GM12873 (cell line): ENCODE measurements around the gene ATG7.

Source experiments
- TF ChIP-seq, protein P1 (sequence below): IDR thresholded peaks from 2 replicates; pipeline ENCODE4 v1.5.1; 2012; ENCODE audit warnings: low read depth, mild to moderate bottlenecking, moderate library complexity, low read length, control low read depth; ENCODE audit not compliant: insufficient read depth; ENCODE audit errors: missing control alignments

ATG7 gene

DNA sequence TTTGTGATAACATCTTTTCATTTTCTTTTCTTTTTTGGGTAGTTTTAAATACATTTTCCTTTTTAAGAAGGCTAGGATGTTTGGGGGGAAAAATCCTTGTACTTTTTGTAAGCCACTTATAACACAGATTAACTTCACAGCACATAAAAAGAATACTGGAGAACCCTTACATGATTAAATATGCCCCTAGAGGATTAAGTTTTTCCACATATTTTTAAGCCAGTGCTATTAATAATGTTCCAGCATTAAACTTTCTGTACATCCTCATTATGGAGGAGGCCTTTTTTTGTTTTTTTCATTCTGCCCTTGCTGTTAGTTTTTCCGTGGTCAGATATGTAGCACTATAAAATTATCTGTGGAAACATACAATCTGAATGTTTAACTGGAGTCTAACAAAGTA is 147.9 kb downstream of the ATG7 start:
- TF ChIP-seq, protein P1, sequence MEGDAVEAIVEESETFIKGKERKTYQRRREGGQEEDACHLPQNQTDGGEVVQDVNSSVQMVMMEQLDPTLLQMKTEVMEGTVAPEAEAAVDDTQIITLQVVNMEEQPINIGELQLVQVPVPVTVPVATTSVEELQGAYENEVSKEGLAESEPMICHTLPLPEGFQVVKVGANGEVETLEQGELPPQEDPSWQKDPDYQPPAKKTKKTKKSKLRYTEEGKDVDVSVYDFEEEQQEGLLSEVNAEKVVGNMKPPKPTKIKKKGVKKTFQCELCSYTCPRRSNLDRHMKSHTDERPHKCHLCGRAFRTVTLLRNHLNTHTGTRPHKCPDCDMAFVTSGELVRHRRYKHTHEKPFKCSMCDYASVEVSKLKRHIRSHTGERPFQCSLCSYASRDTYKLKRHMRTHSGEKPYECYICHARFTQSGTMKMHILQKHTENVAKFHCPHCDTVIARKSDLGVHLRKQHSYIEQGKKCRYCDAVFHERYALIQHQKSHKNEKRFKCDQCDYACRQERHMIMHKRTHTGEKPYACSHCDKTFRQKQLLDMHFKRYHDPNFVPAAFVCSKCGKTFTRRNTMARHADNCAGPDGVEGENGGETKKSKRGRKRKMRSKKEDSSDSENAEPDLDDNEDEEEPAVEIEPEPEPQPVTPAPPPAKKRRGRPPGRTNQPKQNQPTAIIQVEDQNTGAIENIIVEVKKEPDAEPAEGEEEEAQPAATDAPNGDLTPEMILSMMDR = no peak

DNA sequence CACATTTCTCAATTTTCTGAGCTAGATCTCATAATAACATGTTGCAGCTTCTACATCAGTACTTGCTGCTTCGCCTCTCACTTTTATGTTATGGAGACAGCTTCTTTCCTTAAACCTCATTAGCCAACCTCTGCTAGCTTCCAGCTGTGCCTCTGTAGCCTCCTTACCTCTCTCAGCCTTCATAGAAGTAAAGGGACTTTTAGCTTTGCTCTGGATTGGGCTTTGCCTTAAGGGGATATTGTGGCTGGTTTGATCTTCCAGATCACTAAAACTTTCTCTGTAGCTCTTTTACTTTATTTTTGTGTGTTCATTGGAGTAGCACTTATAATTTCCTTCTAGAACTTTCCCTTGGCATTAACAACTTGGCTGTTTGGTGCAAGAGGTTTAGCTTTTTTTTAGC is 150.1 kb downstream of the ATG7 start:
- TF ChIP-seq, protein P1 = no peak

DNA sequence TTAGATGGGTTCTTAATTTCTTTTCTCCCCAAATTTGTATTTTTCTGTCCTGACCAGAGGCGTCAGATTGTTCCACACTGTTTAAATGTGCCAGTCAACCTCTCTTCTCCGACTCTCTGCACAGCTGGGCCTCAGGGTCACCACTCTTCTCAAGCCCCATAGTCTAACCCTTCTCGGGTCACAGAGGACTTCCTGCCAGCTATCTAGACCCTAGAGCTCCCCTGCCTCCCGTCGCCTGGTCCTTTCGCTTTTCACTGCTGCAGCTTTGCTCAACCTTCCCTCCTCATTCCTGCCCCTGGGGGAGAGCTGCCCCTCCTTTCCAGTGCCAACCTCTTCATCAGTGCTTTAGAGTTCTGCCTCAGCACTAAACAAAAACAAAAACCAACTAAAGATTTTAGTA is 151.7 kb downstream of the ATG7 start:
- TF ChIP-seq, protein P1 = no peak

DNA sequence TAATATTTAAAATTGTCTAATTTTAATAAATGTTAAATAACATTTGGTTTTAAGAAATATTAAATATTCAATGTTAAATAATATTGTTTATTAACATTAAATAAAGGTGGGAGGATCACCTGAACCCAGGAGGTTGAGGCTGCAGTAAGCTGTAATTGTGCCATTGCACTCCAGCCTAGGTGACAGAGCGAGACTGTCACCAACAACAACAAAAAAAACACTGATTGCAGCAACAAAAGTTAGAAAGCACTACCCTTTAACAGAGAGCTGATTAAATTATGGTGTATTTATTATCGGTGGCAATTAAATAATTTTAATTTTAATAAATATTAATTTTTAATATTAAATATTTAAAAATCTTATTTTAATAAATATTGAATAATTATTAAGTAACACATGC is 152.1 kb downstream of the ATG7 start:
- TF ChIP-seq, protein P1 = no peak

DNA sequence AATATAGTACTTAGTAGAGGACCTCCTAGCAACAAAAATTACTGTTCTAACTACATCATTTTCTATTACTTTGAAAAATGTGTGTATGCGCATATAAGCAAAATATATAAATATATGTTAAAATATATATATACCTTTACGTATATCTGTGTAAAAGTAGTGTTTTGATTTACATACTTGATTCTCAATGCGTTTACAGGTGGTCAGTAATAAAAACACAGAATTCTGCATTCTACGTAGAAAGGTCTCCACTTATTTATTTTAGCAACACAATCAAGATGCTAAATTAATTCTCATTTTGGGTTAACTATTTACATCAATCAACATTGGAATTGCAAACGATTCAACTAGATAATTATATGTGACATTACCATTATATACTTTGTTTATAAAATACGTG is 158.0 kb downstream of the ATG7 start:
- TF ChIP-seq, protein P1 = no peak

DNA sequence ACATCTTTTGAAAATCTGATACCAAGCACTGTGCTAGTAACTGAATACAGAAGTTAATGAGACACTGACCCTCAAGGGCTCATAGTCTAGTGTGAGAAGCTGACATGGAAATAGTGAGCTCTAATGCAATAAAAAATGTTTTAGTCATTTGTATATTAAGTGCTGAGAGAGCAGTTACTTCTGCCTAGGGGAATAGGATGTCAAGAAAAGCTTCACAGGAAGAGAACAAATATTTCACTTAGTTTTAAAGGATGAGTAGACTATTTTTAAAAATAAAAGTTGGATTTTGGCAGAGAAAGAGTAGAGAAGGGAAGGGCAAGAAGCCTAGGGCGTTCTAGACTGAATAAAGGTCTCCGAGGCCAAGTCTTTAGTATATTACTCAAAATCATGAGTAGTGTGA is 158.4 kb downstream of the ATG7 start:
- TF ChIP-seq, protein P1 = no peak

DNA sequence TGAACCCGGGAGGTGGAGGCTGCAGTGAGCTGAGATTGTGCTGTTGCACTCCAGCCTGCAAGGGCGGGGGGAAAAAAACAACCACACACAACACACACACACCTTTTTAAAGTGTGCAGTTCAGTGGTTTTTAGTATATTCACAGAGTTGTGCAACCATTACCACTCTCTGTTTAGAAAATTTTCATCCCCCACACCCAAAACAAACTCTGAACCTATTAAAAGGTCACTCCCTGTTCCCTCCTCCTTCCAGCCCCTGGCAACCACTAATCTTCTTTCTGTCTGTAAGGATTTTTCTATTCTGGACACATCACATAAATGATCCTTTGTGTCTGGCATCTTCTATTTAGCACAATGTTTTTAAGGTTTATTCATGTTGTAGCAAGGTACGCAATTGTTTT is 159.1 kb downstream of the ATG7 start:
- TF ChIP-seq, protein P1 = no peak

DNA sequence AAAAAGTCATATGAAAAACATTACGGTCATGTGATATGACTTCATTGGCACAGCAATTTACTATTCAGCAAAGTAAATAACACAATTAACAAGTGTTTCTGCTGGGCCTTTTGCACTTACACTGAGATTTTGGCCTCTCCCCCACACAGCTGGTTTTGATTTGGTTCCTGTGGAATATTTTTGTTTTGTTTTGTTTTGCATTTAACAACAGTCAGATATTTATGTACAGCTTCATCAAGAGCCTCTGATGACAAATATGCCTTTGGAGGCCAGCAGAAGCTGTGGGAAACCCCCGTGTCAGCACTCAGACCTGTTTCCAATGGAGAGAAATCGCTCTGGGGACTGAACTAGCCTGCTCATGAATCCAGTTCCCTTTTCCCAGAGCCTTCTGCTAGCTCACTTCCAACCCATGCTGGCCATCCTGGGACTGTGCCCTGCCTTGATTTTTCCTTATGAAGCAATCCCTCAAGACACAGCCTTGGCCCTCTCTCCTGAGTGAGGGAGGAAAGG is 161.9 kb downstream of the ATG7 start:
- TF ChIP-seq, protein P1 = no peak
